HG03196 (cell line): Measurements from ENCODE around the gene FAM210B.
"Not testable (repeated sequence)": the region's sequence is repeated elsewhere in the genome, so short reads cannot be mapped to it uniquely, and the experiment has no call there.

Source experiments
- ATAC-seq: cut with Tn5 transposase; IDR thresholded peaks from one replicate; pipeline ENCODE4 v1.9.1; 2021; ENCODE audit not compliant: unreplicated experiment

FAM210B gene

GRCh38 chr20:56358600-56359211, at the start of gene FAM210B:
TSS of gene FAM210B (plus strand) at chr20:56358974. CDS start at chr20:56359006, 32 bp downstream.
- peak; percentile 93 for ATAC-seq

GRCh38 chr20:56316051-56316450, 42.7 kb upstream of the FAM210B start:
- ATAC-seq: no peak

GRCh38 chr20:56316483-56316882, 42.3 kb upstream of the FAM210B start:
- no peak for ATAC-seq

GRCh38 chr20:56322681-56323080, 36.1 kb upstream of the FAM210B start:
- no peak for ATAC-seq

- ATAC-seq: no peak
These were observed 35.6 kb upstream of the FAM210B start for GRCh38 chr20:56323206-56323605.

- ATAC-seq: no peak
These were observed 35.1 kb upstream of the FAM210B start for GRCh38 chr20:56323656-56324055.

GRCh38 chr20:56324806-56325205, 34.0 kb upstream of the FAM210B start:
- no peak for ATAC-seq

- no peak for ATAC-seq
These were observed 29.9 kb upstream of the FAM210B start for GRCh38 chr20:56328861-56329260.

- not testable (repeated sequence) for ATAC-seq
These were observed 22.1 kb upstream of the FAM210B start for GRCh38 chr20:56336709-56337108.

GRCh38 chr20:56342783-56343182, 16.0 kb upstream of the FAM210B start:
- ATAC-seq: no peak

GRCh38 chr20:56343861-56344381, 14.9 kb upstream of the FAM210B start:
- no peak for ATAC-seq

- no peak for ATAC-seq
These were observed 12.9 kb upstream of the FAM210B start for GRCh38 chr20:56345911-56346310.

- ATAC-seq: no peak
These were observed 11.0 kb upstream of the FAM210B start for GRCh38 chr20:56347628-56348304.

GRCh38 chr20:56348305-56348693, 10.5 kb upstream of the FAM210B start:
- ATAC-seq: no peak

GRCh38 chr20:56348746-56349145, 10.0 kb upstream of the FAM210B start:
- no peak for ATAC-seq

GRCh38 chr20:56350842-56351241, 7.9 kb upstream of the FAM210B start:
- ATAC-seq: no peak

GRCh38 chr20:56352345-56353055, 6.3 kb upstream of the FAM210B start:
- ATAC-seq: no peak

GRCh38 chr20:56353356-56353755, 5.4 kb upstream of the FAM210B start:
- no peak for ATAC-seq

GRCh38 chr20:56358070-56358469, 704 bp upstream of the FAM210B start:
- ATAC-seq: no peak

GRCh38 chr20:56359212-56360132, 698 bp downstream of the FAM210B start:
- ATAC-seq: no peak
